ENCODE results near the gene TTC23.
"Not testable (repeated sequence)": the region's sequence is repeated elsewhere in the genome, so short reads cannot be mapped to it uniquely, and the experiment has no call there.

TTC23 gene

DNA sequence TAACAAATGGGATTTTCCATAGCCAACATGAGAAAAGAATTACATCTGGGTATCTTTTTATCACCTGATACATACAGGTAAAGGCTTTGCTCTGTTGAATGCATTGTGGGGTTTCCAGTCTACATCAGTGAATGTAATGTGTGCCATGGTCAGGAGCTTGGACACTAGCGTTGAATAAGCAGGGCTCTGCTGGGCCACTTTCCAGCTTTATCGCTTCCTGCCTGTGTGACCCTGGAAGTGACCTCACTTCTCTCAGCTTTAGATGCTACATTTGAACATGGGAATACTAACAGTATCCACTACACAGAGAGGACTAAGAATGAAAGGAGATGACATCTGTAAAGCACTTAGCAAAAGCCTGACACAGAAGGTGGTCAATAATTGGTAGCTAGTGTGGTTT lies 40.1 kb downstream of the TTC23 start:
- no peaks in the 10 kb centered on the region for H3K4me1 ChIP-seq (ENCODE audit: control insufficient read depth in 1 of 2, insufficient read depth in 2 of 2, low read length in 2 of 2)
- peaks cover 0 to 4% of the 10 kb centered on the region in 2 donors for H3K36me3 ChIP-seq (ENCODE audit: control insufficient read depth in 1 of 2, insufficient read depth in 2 of 2, low read length in 2 of 2)
- no peaks in the 10 kb centered on the region for H3K27me3 ChIP-seq (ENCODE audit: control insufficient read depth in 1 of 2, insufficient read depth in 2 of 2, low read length in 2 of 2)
- H3K27ac ChIP-seq (ENCODE audit: low read depth, low read length) = no peak overlapping the region
- no peak overlapping the region for H3K4me3 ChIP-seq (ENCODE audit: low read depth in 1 of 2, low read length in 2 of 2)
- H3K9me3 ChIP-seq (ENCODE audit: control insufficient read depth in 1 of 2, low read length in 2 of 2) = no peaks in the 10 kb centered on the region
- no peak overlapping the region for H3K9ac ChIP-seq (ENCODE audit: low read depth in 1 of 2, low read length in 2 of 2)

DNA sequence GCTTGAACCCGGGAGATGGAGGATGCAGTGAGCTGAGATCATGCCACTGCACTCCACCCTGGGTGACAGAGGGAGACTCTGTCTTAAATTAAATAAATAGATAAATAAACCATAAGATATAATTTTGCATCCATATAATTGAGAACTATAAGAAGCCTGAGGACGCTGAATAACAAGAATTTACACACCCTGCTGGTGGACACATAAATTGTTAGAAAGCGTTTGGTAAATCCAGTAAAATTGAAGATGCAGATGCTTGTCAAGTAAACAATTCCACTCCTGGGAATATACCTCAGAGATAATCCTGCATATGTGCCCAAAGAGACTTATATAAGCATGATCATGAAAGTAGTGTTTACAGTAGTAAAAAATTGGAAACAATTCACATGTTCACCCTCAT lies 41.7 kb downstream of the TTC23 start:
- H3K27ac ChIP-seq (ENCODE audit: low read depth, low read length) = no peak overlapping the region
- H3K4me3 ChIP-seq (ENCODE audit: low read depth in 1 of 2, low read length in 2 of 2) = no peak overlapping the region
- H3K9me3 ChIP-seq (ENCODE audit: control insufficient read depth in 1 of 2, low read length in 2 of 2) = no peaks in the 10 kb centered on the region
- no peaks in the 10 kb centered on the region for H3K27me3 ChIP-seq (ENCODE audit: control insufficient read depth in 1 of 2, insufficient read depth in 2 of 2, low read length in 2 of 2)
- H3K36me3 ChIP-seq (ENCODE audit: control insufficient read depth in 1 of 2, insufficient read depth in 2 of 2, low read length in 2 of 2) = peaks cover 0 to 4% of the 10 kb centered on the region in 2 donors
- no peaks in the 10 kb centered on the region for H3K4me1 ChIP-seq (ENCODE audit: control insufficient read depth in 1 of 2, insufficient read depth in 2 of 2, low read length in 2 of 2)
- no peak overlapping the region for H3K9ac ChIP-seq (ENCODE audit: low read depth in 1 of 2, low read length in 2 of 2)

DNA sequence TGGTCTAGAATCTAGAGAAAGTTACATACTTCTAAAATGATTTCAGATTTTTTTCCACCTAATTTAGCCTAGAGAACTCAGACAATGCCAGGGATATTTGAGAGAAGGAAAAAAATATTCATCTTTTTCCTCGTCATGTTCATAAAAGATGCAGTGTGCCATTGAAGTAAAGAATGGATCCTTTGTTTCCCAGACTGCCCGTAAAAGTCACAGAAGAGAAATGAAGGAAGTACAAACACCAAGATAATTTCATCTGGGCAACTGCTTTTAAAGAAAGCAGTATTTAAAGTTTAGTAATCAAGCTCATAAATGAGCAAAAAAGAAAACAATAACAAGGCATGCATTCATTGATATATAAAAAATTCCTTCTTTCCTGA lies 47.2 kb downstream of the TTC23 start:
- H3K4me1 ChIP-seq (ENCODE audit: control insufficient read depth in 1 of 2, insufficient read depth in 2 of 2, low read length in 2 of 2) = no peaks in the 10 kb centered on the region
- H3K27me3 ChIP-seq (ENCODE audit: control insufficient read depth in 1 of 2, insufficient read depth in 2 of 2, low read length in 2 of 2) = no peaks in the 10 kb centered on the region
- H3K27ac ChIP-seq (ENCODE audit: low read depth, low read length) = no peak overlapping the region
- no peak overlapping the region for H3K9ac ChIP-seq (ENCODE audit: low read depth in 1 of 2, low read length in 2 of 2)
- no peak overlapping the region for H3K4me3 ChIP-seq (ENCODE audit: low read depth in 1 of 2, low read length in 2 of 2)
- H3K36me3 ChIP-seq (ENCODE audit: control insufficient read depth in 1 of 2, insufficient read depth in 2 of 2, low read length in 2 of 2) = peaks cover 5 to 9% of the 10 kb centered on the region in 2 donors
- H3K9me3 ChIP-seq (ENCODE audit: control insufficient read depth in 1 of 2, low read length in 2 of 2) = no peaks in the 10 kb centered on the region

DNA sequence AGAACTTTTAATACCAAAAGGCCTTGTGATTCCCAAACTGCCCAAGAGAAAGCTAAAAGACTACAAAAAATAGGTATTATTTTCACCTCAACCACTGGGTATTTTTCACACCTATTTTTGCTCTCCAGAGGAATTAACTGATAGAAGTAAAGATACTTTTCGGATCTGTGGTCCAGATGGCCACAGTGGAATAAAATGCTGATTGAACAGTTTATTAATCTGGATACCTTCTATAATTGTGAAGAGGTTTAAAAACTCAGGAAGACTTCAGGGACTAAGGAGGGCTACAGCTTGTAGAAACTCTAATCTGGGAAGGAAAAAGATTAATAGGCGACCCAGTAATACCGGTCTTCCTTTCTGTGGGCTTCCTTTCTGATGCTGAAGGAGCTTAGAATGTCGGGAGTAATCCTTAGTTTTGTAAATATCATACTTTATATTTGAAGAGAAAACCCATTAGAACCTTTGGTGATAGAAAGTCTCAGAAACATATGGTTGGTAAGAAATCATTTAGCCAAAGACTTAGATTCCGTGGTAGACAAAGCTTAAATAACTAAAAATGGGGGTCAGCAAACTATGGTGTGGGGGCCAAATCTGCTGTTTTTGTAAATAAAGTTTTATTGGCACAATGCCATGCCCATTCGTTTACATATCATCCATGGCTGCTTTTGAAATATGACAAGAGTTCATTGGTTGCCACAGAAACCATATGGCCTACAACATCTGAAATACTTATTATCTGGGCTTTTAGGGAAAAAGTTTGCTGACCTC lies 47.8 kb downstream of the TTC23 start:
- Histone ChIP-seq H3K27ac (ENCODE audit: low read depth, low read length) (no peak overlapping the region), H3K36me3 (ENCODE audit: control insufficient read depth in 1 of 2, insufficient read depth in 2 of 2, low read length in 2 of 2) (peaks cover 5 to 9% of the 10 kb centered on the region in 2 donors), H3K9me3 (ENCODE audit: control insufficient read depth in 1 of 2, low read length in 2 of 2) (no peaks in the 10 kb centered on the region)

DNA sequence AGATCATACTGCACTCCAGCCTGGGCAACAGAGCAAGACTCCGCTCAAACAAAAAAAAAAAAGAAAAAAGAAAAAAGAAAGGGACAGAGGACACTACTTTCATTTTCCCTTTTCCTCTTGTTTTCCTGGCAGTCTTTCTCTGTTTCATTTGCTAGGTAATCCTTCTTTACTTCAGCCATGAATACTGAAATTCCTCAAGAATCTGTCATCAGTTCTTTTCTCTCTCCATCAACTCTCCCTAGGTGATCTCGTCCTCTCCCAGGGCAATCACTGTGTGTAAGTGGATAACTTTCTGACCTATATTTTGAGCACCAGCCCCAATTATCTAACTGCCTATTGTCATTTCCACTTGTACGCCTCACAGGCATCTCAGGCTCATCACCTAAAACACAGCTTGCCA lies 51.5 kb downstream of the TTC23 start:
- Histone ChIP-seq H3K27me3 (ENCODE audit: control insufficient read depth in 1 of 2, insufficient read depth in 2 of 2, low read length in 2 of 2) (no peaks in the 10 kb centered on the region), H3K9me3 (ENCODE audit: control insufficient read depth in 1 of 2, low read length in 2 of 2) (no peaks in the 10 kb centered on the region), H3K4me3 (ENCODE audit: low read depth in 1 of 2, low read length in 2 of 2) (no peak overlapping the region), H3K27ac (ENCODE audit: low read depth, low read length) (no peak overlapping the region), H3K4me1 (ENCODE audit: control insufficient read depth in 1 of 2, insufficient read depth in 2 of 2, low read length in 2 of 2) (no peaks in the 10 kb centered on the region), H3K36me3 (ENCODE audit: control insufficient read depth in 1 of 2, insufficient read depth in 2 of 2, low read length in 2 of 2) (peaks cover 5 to 9% of the 10 kb centered on the region in 2 donors), H3K9ac (ENCODE audit: low read depth in 1 of 2, low read length in 2 of 2) (no peak overlapping the region)

More for the DNA sequence above, 47.8 kb downstream of the TTC23 start:
- Histone ChIP-seq H3K9ac (ENCODE audit: low read depth in 1 of 2, low read length in 2 of 2) (no peak overlapping the region), H3K27me3 (ENCODE audit: control insufficient read depth in 1 of 2, insufficient read depth in 2 of 2, low read length in 2 of 2) (no peaks in the 10 kb centered on the region), H3K4me1 (ENCODE audit: control insufficient read depth in 1 of 2, insufficient read depth in 2 of 2, low read length in 2 of 2) (no peaks in the 10 kb centered on the region), H3K4me3 (ENCODE audit: low read depth in 1 of 2, low read length in 2 of 2) (no peak overlapping the region)

DNA sequence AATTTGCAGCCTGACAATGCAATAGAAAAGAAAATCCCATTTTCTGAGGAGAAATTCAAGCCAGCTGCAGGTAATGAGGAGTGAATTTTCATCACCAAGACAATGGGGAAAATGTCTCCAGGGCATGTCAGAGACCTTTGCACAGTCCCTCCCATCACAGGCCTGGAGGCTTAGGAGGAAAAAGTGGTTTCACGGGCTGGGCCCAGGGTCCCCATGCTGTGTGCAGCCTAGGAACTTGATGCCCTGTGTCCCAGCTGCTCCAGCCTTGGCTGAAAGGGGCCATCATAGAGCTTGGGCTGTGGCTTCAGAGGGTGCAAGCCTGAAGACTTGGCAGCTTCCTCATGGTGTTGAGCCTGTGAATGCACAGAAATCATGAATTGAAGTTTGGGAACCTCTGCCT lies 57.2 kb downstream of the TTC23 start:
- not testable (repeated sequence) for H3K27ac ChIP-seq (ENCODE audit: low read depth, low read length)
- H3K36me3 ChIP-seq (ENCODE audit: control insufficient read depth in 1 of 2, insufficient read depth in 2 of 2, low read length in 2 of 2) = peaks cover 0 to 18% of the 10 kb centered on the region in 2 donors

DNA sequence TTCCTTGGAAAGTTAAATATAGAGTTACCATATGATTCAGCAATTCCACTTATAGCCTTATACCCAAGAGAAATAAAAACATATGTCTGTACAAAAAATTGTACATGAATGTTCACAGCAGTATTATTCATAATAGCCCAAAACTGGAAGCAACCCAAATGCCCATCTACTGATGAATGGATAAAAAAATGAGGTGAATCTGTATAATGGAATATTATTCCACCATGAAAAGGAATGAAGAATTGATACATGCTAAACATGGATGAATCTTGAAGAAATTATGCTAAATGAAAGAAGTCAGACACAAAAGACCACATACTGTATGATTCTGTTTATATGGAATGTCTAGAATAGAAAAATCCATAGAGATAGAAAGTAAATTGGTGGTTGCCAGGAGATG lies 61.4 kb downstream of the TTC23 start:
- H3K4me1 ChIP-seq (ENCODE audit: control insufficient read depth in 1 of 2, insufficient read depth in 2 of 2, low read length in 2 of 2) = no peaks in the 10 kb centered on the region
- H3K4me3 ChIP-seq (ENCODE audit: low read depth in 1 of 2, low read length in 2 of 2) = no peak overlapping the region
- no peak overlapping the region for H3K27ac ChIP-seq (ENCODE audit: low read depth, low read length)
- peaks cover 0 to 25% of the 10 kb centered on the region in 2 donors for H3K36me3 ChIP-seq (ENCODE audit: control insufficient read depth in 1 of 2, insufficient read depth in 2 of 2, low read length in 2 of 2)
- no peaks in the 10 kb centered on the region for H3K9me3 ChIP-seq (ENCODE audit: control insufficient read depth in 1 of 2, low read length in 2 of 2)
- no peak overlapping the region for H3K9ac ChIP-seq (ENCODE audit: low read depth in 1 of 2, low read length in 2 of 2)
- no peaks in the 10 kb centered on the region for H3K27me3 ChIP-seq (ENCODE audit: control insufficient read depth in 1 of 2, insufficient read depth in 2 of 2, low read length in 2 of 2)

More for the DNA sequence above, 57.2 kb downstream of the TTC23 start:
- not testable (repeated sequence) for H3K4me1 ChIP-seq (ENCODE audit: control insufficient read depth in 1 of 2, insufficient read depth in 2 of 2, low read length in 2 of 2); H3K4me3 ChIP-seq (ENCODE audit: low read depth in 1 of 2, low read length in 2 of 2); H3K9ac ChIP-seq (ENCODE audit: low read depth in 1 of 2, low read length in 2 of 2); H3K9me3 ChIP-seq (ENCODE audit: control insufficient read depth in 1 of 2, low read length in 2 of 2); H3K27me3 ChIP-seq (ENCODE audit: control insufficient read depth in 1 of 2, insufficient read depth in 2 of 2, low read length in 2 of 2)

DNA sequence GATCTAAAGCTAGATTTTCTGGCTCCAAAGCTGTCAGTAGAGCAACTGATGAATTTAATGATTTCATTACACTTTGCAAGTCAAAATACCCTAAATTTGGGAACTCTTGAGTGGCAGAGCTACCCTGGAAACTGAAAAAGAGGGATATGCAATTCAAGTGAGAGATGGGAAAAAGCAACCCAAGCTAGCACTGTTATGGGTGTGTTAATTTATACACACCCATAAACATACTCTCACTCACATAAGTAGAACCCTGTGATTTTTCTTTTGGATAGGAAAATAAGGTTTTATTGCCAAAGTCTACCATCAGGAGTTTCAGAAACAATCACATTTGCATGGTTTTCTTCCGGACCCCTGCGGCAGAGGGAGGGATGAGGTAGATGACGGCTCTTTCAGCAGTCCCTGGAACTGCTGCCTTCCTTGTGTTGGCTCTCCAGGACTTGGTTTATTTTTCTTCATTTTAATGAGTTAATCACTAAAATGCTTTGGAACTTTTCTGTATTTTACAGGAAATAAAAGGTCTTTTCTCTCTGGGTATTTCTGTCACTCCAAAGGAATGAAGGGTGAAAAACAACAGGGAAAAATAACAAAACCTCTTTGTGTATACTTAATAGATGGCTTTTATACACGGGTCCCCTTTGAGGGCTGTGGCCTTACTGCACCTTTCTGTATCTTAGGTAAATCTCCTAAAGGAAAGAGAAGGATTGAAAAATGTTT lies 63.8 kb downstream of the TTC23 start:
- no peaks in the 10 kb centered on the region for H3K4me1 ChIP-seq (ENCODE audit: control insufficient read depth in 1 of 2, insufficient read depth in 2 of 2, low read length in 2 of 2)
- H3K9ac ChIP-seq (ENCODE audit: low read depth in 1 of 2, low read length in 2 of 2) = no peak overlapping the region
- H3K27ac ChIP-seq (ENCODE audit: low read depth, low read length) = no peak overlapping the region
- H3K9me3 ChIP-seq (ENCODE audit: control insufficient read depth in 1 of 2, low read length in 2 of 2) = no peaks in the 10 kb centered on the region
- peaks cover 0 to 7% of the 10 kb centered on the region in 2 donors for H3K36me3 ChIP-seq (ENCODE audit: control insufficient read depth in 1 of 2, insufficient read depth in 2 of 2, low read length in 2 of 2)
- no peaks in the 10 kb centered on the region for H3K27me3 ChIP-seq (ENCODE audit: control insufficient read depth in 1 of 2, insufficient read depth in 2 of 2, low read length in 2 of 2)
- H3K4me3 ChIP-seq (ENCODE audit: low read depth in 1 of 2, low read length in 2 of 2) = no peak overlapping the region

DNA sequence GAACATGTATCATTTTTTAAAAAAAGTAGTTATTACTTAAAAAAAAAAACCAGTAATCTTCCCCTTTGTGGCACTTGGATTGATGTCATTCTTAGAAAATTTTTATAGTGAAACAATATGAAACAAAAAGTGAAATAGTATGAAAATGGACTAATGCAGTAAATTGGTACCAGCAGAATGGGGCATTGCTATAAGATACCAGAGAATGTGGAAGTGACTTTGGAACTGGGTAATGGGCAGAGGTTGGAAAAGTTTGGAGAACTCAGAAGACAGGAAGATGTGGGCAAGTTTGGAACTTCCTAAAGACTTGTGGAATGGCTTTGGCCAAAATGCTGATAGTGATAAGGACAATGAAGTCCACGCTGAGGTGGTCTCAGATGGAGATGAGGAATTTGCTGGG lies 66.6 kb downstream of the TTC23 start:
- no peak overlapping the region for H3K27ac ChIP-seq (ENCODE audit: low read depth, low read length)
- no peaks in the 10 kb centered on the region for H3K9me3 ChIP-seq (ENCODE audit: control insufficient read depth in 1 of 2, low read length in 2 of 2)
- no peaks in the 10 kb centered on the region for H3K27me3 ChIP-seq (ENCODE audit: control insufficient read depth in 1 of 2, insufficient read depth in 2 of 2, low read length in 2 of 2)
- H3K36me3 ChIP-seq (ENCODE audit: control insufficient read depth in 1 of 2, insufficient read depth in 2 of 2, low read length in 2 of 2) = peaks cover 0 to 7% of the 10 kb centered on the region in 2 donors
- H3K4me1 ChIP-seq (ENCODE audit: control insufficient read depth in 1 of 2, insufficient read depth in 2 of 2, low read length in 2 of 2) = no peaks in the 10 kb centered on the region
- no peak overlapping the region for H3K9ac ChIP-seq (ENCODE audit: low read depth in 1 of 2, low read length in 2 of 2)
- no peak overlapping the region for H3K4me3 ChIP-seq (ENCODE audit: low read depth in 1 of 2, low read length in 2 of 2)

DNA sequence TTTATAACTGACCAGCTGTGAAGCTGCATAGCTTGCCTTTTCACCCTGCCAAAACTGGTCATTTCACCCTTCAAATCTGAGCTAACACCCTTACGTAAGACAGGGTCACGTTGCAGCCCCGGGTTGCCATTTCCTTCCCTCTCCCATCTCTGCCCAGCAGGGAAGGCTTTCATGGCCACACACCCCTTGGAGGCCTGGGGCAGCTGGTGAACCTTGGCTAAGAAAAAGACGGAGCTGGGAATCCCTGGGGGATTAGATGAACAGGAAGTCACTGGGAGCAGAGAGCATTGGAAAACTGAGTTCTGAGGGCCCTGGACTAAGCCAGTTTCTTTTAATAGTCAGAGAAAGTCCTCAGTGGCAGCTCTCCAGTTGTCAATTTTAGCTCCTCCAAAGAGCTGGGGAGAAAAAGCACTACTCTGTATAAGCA lies 67.8 kb downstream of the TTC23 start:
- Histone ChIP-seq H3K36me3 (ENCODE audit: control insufficient read depth in 1 of 2, insufficient read depth in 2 of 2, low read length in 2 of 2) (peaks cover 0 to 7% of the 10 kb centered on the region in 2 donors), H3K4me3 (ENCODE audit: low read depth in 1 of 2, low read length in 2 of 2) (no peak overlapping the region), H3K9me3 (ENCODE audit: control insufficient read depth in 1 of 2, low read length in 2 of 2) (no peaks in the 10 kb centered on the region), H3K4me1 (ENCODE audit: control insufficient read depth in 1 of 2, insufficient read depth in 2 of 2, low read length in 2 of 2) (no peaks in the 10 kb centered on the region), H3K27me3 (ENCODE audit: control insufficient read depth in 1 of 2, insufficient read depth in 2 of 2, low read length in 2 of 2) (no peaks in the 10 kb centered on the region), H3K27ac (ENCODE audit: low read depth, low read length) (no peak overlapping the region), H3K9ac (ENCODE audit: low read depth in 1 of 2, low read length in 2 of 2) (no peak overlapping the region)
